Duodenal mucosa (tissue), 2 donors: Measurements from ENCODE around the gene KCNMB4.

ENCODE experiments used
- H3K27ac ChIP-seq: one replicate; pipeline ENCODE4 v1.7.0; 2013; ENCODE audit warnings: low read depth, low read length
- H3K27me3 ChIP-seq, 2 donors: one replicate each; pipeline ENCODE4 v1.7.0; 2013; ENCODE audit warnings: low read length in 2 of 2, control low read depth in 1 of 2; ENCODE audit not compliant: insufficient read depth in 2 of 2, control insufficient read depth in 1 of 2
- H3K36me3 ChIP-seq, 2 donors: one replicate each; pipeline ENCODE4 v1.7.0; 2013; ENCODE audit warnings: low read length in 2 of 2, control low read depth in 1 of 2; ENCODE audit not compliant: insufficient read depth in 2 of 2, control insufficient read depth in 1 of 2
- H3K4me1 ChIP-seq, 2 donors: one replicate each; pipeline ENCODE4 v1.7.0; 2013; ENCODE audit warnings: low read length in 2 of 2, control low read depth in 1 of 2; ENCODE audit not compliant: insufficient read depth in 2 of 2, control insufficient read depth in 1 of 2
- H3K4me3 ChIP-seq, 2 donors: one replicate each; pipeline ENCODE4 v1.7.0; 2013; ENCODE audit warnings: low read length in 2 of 2, low read depth in 1 of 2
- H3K9ac ChIP-seq, 2 donors: one replicate each; pipeline ENCODE4 v1.7.0; 2013; ENCODE audit warnings: low read length in 2 of 2, low read depth in 1 of 2
- H3K9me3 ChIP-seq, 2 donors: one replicate each; pipeline ENCODE4 v1.7.0; 2013; ENCODE audit warnings: low read length in 2 of 2, control low read depth in 1 of 2; ENCODE audit not compliant: control insufficient read depth in 1 of 2

The KCNMB4 gene

DNA sequence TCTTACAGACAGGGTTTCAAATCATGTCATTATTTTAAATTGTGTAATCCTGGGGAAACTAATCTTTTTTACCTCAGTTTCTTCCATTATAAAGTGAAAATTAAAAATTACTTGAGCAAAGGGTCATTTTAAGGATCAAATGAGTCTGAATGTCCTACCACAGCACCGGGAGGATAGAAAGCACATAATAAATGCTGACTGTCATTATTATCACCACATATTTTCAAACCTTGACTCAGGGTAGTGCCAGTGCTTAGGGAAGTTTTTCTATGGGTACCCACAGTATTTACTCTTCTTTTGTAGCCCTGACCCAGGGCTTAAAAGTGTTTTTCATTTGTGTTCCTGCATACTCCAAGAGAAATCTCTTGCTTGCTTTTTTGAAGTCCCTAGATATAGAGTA lies 60.5 kb downstream of the KCNMB4 start:
- Histone ChIP-seq H3K27ac (no peak overlapping the region), H3K9me3 (no peaks in the 10 kb centered on the region), H3K9ac (no peak overlapping the region), H3K27me3 (no peaks in the 10 kb centered on the region), H3K36me3 (no peaks in the 10 kb centered on the region), H3K4me1 (no peaks in the 10 kb centered on the region), H3K4me3 (no peak overlapping the region)

DNA sequence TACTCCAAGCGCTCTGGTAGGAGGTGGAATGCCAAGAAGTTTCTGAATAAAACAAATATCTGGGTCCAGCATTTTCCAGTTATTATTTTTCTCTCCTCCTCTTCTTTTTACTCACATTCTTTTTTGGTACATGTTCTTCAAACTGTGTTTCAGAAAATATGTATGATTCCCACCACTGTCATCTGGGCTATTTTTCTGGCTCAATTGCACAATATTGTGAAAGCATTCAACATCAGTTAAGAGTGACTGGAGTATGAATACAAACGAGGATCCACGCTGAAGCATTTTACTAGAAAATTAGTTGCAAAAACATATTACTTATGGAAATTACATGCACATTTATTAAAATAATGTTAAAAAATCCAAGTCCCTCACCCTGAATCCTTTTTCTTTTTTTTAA lies 61.5 kb downstream of the KCNMB4 start:
- H3K27ac ChIP-seq = no peak overlapping the region
- H3K36me3 ChIP-seq = no peaks in the 10 kb centered on the region
- no peaks in the 10 kb centered on the region for H3K4me1 ChIP-seq
- H3K4me3 ChIP-seq = no peak overlapping the region
- H3K9me3 ChIP-seq = no peaks in the 10 kb centered on the region
- H3K9ac ChIP-seq = no peak overlapping the region
- no peaks in the 10 kb centered on the region for H3K27me3 ChIP-seq

DNA sequence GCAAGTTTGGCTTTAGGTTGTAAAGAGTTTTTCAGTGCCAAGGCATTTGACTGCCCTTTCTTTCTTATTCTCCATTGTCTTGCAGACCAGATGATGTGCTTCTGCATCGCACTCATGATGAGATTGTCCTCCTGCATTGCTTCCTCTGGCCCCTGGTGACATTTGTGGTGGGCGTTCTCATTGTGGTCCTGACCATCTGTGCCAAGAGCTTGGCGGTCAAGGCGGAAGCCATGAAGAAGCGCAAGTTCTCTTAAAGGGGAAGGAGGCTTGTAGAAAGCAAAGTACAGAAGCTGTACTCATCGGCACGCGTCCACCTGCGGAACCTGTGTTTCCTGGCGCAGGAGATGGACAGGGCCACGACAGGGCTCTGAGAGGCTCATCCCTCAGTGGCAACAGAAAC lies 64.3 kb downstream of the KCNMB4 start:
- no peak overlapping the region for H3K4me3 ChIP-seq
- H3K27me3 ChIP-seq = no peaks in the 10 kb centered on the region
- peaks cover 0 to 3% of the 10 kb centered on the region in 2 donors for H3K9me3 ChIP-seq
- no peaks in the 10 kb centered on the region for H3K4me1 ChIP-seq
- no peaks in the 10 kb centered on the region for H3K36me3 ChIP-seq
- H3K9ac ChIP-seq = no peak overlapping the region
- no peak overlapping the region for H3K27ac ChIP-seq

DNA sequence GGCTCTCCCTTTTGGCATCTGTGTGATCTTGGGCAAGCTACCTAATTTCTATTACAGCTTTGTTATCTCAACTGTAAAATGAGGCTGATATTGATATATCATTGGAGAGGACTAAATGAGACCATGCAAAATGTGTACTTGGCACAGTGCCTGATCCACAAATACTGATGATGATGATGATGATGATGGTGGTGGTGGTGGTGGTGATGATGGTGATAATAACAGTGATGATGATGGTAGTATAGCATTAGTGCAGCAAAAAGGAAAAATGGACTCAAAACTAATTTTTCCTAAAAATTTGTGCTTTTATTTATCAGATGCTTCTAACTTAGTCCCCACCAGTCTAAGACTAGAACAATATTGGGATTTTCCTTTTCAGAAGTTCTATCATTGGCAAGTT lies 70.7 kb downstream of the KCNMB4 start:
- no peaks in the 10 kb centered on the region for H3K36me3 ChIP-seq
- no peaks in the 10 kb centered on the region for H3K4me1 ChIP-seq

DNA sequence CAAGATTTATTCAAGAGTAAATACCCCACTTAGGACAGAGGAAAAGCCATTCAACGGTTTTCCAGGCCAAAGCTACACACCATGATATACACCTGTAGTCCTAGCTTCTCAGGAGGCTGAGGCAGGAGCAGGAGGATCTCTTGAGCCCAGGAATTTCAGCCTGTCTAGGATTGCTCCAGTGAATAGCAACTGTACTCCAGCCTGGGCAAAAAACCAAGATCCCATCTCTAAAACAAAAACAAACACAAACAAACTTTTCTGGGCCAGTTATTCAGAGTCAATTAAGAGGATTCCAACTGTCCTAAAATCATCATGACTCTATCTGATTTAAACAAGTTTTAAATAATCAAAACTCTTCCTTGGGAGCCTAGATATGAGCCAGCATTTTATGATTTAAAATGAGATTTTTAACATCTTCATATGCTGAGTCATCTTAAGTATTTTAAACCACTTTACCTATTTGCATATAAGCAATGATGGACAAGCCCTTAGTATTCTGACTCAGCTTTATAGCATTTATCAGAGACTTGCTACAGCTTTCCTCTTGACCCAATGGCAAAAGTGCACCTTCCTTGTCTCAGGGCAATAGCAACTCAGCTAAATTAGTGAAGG lies 77.1 kb downstream of the KCNMB4 start:
- H3K9me3 ChIP-seq = no peaks in the 10 kb centered on the region
- no peak overlapping the region for H3K27ac ChIP-seq
- H3K4me3 ChIP-seq = no peak overlapping the region
- no peaks in the 10 kb centered on the region for H3K36me3 ChIP-seq
- H3K27me3 ChIP-seq = no peaks in the 10 kb centered on the region
- no peak overlapping the region for H3K9ac ChIP-seq
- no peaks in the 10 kb centered on the region for H3K4me1 ChIP-seq

More for the DNA sequence above, 70.7 kb downstream of the KCNMB4 start:
- no peak overlapping the region for H3K27ac ChIP-seq
- H3K9me3 ChIP-seq = peaks cover 0 to 3% of the 10 kb centered on the region in 2 donors
- no peaks in the 10 kb centered on the region for H3K27me3 ChIP-seq
- H3K9ac ChIP-seq = no peak overlapping the region
- H3K4me3 ChIP-seq = no peak overlapping the region

DNA sequence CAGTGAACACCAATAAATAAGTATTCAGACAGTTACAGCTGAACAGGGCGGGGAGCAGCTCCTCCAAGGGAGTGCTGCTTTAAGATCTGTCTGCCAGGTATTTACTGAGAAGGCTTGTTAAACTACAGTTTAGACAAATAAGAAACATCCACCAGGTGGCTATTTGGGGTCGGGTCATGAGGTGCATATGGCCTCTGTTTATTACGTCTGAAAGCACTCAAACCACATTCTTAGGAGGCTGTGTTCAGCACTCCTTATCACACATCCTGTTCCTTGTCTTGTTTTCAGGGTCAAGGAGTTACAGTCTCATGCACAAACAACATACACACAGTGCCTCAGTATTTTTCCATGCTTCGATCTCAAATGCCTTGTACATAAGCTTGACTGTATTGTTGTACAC lies 78.8 kb downstream of the KCNMB4 start:
- H3K9ac ChIP-seq = no peak overlapping the region
- H3K4me3 ChIP-seq = no peak overlapping the region
- no peaks in the 10 kb centered on the region for H3K27me3 ChIP-seq
- no peak overlapping the region for H3K27ac ChIP-seq
- no peaks in the 10 kb centered on the region for H3K36me3 ChIP-seq
- no peaks in the 10 kb centered on the region for H3K4me1 ChIP-seq
- peaks cover under 1 to 3% of the 10 kb centered on the region in 2 donors for H3K9me3 ChIP-seq

DNA sequence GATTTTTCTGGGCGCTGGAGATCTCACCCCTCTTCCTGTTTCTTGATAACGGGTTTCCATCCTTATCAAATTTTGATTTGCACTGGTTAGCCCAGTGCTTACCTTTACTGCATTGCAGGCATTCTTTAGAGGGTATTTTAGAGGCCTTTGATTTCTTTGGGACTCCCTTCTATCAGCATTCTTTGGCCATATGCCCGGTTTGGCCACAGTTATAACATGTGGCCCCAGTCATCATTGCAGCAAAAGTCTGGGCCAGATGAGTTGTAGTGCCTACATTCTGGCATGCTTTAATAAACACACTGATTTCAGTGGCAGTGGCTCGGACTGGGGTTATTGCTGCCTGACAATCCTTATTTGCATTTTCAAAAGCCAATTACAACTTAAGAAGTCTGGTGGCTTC lies 82.3 kb downstream of the KCNMB4 start:
- H3K9ac ChIP-seq = no peak overlapping the region
- no peaks in the 10 kb centered on the region for H3K27me3 ChIP-seq
- H3K27ac ChIP-seq = no peak overlapping the region
- no peaks in the 10 kb centered on the region for H3K36me3 ChIP-seq
- peaks cover 11% of the 10 kb centered on the region in 2 donors for H3K9me3 ChIP-seq
- H3K4me3 ChIP-seq = no peak overlapping the region
- no peaks in the 10 kb centered on the region for H3K4me1 ChIP-seq

DNA sequence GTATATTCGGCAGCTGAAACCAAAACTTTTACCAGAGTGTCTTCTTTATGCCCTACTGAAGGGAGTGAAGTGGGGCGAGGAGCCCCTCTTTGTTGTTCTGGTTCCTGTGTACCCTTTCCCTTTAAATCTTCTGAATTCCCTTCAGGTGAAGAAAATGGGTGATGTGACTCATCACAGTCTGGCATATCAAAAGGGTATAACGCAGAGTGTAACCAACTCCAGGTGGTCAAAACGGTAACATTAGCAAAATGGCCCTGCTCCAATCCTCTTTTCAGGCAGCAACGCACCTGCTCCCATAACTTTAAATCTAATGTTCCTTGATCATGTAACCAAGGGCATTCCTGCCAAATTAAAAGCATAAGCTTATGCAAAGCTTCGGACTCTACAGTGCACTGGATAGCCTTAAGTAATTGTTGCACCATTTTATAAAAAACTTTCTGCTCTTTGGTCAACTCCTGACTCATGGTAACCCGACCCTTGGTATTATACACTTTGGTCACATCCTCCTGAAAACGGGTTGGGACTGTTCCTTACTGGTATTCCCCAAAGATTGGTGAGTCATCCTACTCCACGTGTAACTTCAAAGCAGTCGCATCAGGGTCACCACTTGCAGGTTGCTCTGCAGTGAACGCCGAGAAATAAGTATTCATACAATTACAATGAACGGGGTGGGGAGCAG lies 83.1 kb downstream of the KCNMB4 start:
- Histone ChIP-seq H3K27me3 (no peaks in the 10 kb centered on the region), H3K9ac (no peak overlapping the region), H3K4me3 (no peak overlapping the region), H3K36me3 (no peaks in the 10 kb centered on the region), H3K4me1 (no peaks in the 10 kb centered on the region), H3K9me3 (peaks cover 11% of the 10 kb centered on the region in 2 donors), H3K27ac (no peak overlapping the region)

DNA sequence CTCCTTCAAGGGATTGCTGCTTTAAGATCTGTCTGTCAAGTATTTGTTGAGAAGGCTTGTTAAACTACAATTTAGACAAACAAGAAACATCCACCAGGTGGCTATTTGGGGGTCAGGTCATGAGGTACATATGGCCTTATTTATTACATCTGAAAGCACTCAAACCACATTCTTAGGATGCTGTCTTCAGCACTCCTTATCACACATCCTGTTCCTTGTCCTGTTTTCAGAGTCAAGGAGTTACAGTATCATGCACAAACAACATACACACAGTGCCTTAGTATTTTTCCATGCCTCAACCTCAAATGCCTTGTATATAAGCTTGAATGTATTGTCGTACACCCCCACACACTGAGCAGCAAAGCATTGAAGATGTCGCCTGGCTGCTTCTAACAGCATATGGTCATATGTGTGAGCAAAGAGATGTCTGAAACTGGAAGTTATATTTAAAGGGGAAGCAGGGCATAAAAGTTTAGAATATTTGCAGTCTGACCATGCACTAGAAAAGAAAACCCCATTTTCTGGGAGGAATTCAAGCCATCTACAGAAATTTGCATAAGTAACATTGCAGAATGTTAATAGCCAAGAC lies 83.8 kb downstream of the KCNMB4 start:
- H3K9ac ChIP-seq = no peak overlapping the region
- no peak overlapping the region for H3K4me3 ChIP-seq
- H3K9me3 ChIP-seq = peaks cover 11% of the 10 kb centered on the region in 2 donors
- H3K27me3 ChIP-seq = no peaks in the 10 kb centered on the region
- H3K27ac ChIP-seq = no peak overlapping the region
- H3K4me1 ChIP-seq = no peaks in the 10 kb centered on the region
- no peaks in the 10 kb centered on the region for H3K36me3 ChIP-seq

DNA sequence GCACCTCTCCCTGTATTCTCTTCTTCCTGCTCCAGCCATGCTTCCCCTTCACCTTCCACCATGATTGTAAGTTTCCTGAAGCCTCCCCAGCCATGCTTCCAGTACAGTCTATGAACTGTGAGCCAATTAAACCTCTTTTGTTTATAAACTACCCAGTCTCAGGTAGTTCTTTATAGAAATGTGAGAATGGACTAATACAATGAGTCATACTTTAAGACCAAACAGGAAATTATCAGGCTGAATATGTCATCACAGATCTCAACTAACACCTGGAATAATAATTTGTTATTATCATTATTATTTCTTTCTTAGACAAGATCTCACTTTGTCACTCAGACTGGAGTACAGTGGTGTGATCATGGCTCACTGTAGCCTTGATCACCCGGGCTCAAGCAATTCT lies 85.4 kb downstream of the KCNMB4 start:
- Histone ChIP-seq H3K4me3 (no peak overlapping the region), H3K36me3 (no peaks in the 10 kb centered on the region), H3K27me3 (no peaks in the 10 kb centered on the region), H3K27ac (no peak overlapping the region), H3K9ac (no peak overlapping the region), H3K9me3 (peaks cover 11% of the 10 kb centered on the region in 2 donors), H3K4me1 (no peaks in the 10 kb centered on the region)
